OCI-LY3 (cell line): ENCODE data around the gene NTNG1.
A peak's percentile ranks its signal among the peaks of the same experiment; 100 is the strongest.

ENCODE experiments used
- H2AFZ ChIP-seq: fragments of 200-600, 300-600 bp; shearing (Covaris generic); 2 replicates; pipeline ENCODE4 v1.6.0; 2014; ENCODE audit warnings: antibody characterized with exemption, low read depth, low read length
- H3K27ac ChIP-seq: fragments of 200-600, 300-600 bp; sonication (generic); 2 replicates; pipeline ENCODE4 v1.5.1; 2014; ENCODE audit warnings: mild to moderate bottlenecking, low read length, moderate library complexity, mixed read lengths
- H3K27me3 ChIP-seq: fragments of 200-600, 300-600 bp; sonication (generic); 2 replicates; pipeline ENCODE4 v1.6.1; 2014; ENCODE audit warnings: low read depth, low read length, mixed read lengths
- H3K36me3 ChIP-seq: fragments of 200-600, 300-600 bp; sonication (generic); replicated peaks from 2 replicates; pipeline ENCODE3; 2014; ENCODE audit warnings: low read depth, low read length, mixed read lengths
- H3K4me1 ChIP-seq: fragments of 300-600, 200-600 bp; sonication (generic); 2 replicates; pipeline ENCODE4 v1.6.1; 2014; ENCODE audit warnings: low read length, mixed read lengths
- H3K4me2 ChIP-seq: fragments of 200-600, 300-600 bp; sonication (generic); 2 replicates; pipeline ENCODE4 v1.6.1; 2014; ENCODE audit warnings: low read length, mixed read lengths
- H3K4me3 ChIP-seq: fragments of 300-600, 200-600 bp; sonication (generic); 2 replicates; pipeline ENCODE4 v1.5.1; 2014; ENCODE audit warnings: antibody characterized with exemption, mild to moderate bottlenecking, low read length, moderate library complexity
- H3K79me2 ChIP-seq: fragments of 300-600, 200-600 bp; shearing (Covaris generic); 2 replicates; pipeline ENCODE4 v1.6.1; 2014; ENCODE audit warnings: mild to moderate bottlenecking, low read length, mixed read lengths
- H3K9ac ChIP-seq: fragments of 300-600, 200-600 bp; shearing (Covaris generic); 2 replicates; pipeline ENCODE4 v1.6.0; 2014; ENCODE audit warnings: mild to moderate bottlenecking, low read length, moderate library complexity
- H3K9me3 ChIP-seq: fragments of 200-600, 300-600 bp; shearing (Covaris generic); 2 replicates; pipeline ENCODE4 v1.6.1; 2014; ENCODE audit warnings: low read length, mixed read lengths; ENCODE audit not compliant: insufficient read depth
- H4K20me1 ChIP-seq: fragments of 200-600, 300-600 bp; sonication (generic); 2 replicates; pipeline ENCODE4 v1.6.1; 2016; ENCODE audit warnings: low read length, mixed read lengths; ENCODE audit not compliant: insufficient read depth
- CTCF ChIP-seq: fragments of 200-600, 300-600 bp; sonication (generic); IDR thresholded peaks from 2 replicates; pipeline ENCODE4 v1.5.1; 2014; ENCODE audit warnings: antibody characterized with exemption, low read length, low read depth
- EZH2phosphoT487 ChIP-seq: fragments of 200-600 bp; shearing (Covaris generic); IDR thresholded peaks from 2 replicates; pipeline ENCODE4 v1.6.1; 2018; ENCODE audit warnings: antibody characterized with exemption, mixed run types, low read depth

Gene NTNG1

GRCh38 chr1:107251083-107251482 is 110.2 kb downstream of the NTNG1 start:
- H3K4me1 ChIP-seq: peaks cover 65% of the 10 kb centered on the region
- H3K9me3 ChIP-seq: no peaks in the 10 kb centered on the region
- no peak for TF ChIP-seq CTCF
- no peak for TF ChIP-seq EZH2phosphoT487
- no peaks in the 10 kb centered on the region for H3K27me3 ChIP-seq
- no peak overlapping the region for H2AFZ ChIP-seq
- H3K79me2 ChIP-seq: peaks cover 19% of the 10 kb centered on the region
- peaks cover 46% of the 10 kb centered on the region for H4K20me1 ChIP-seq
- no peak overlapping the region; the same call in 1 of the 2 replicates for H3K9ac ChIP-seq
- H3K36me3 ChIP-seq: no peaks in the 10 kb centered on the region
- peak overlapping the region; percentile 81 for H3K27ac ChIP-seq
- no peak overlapping the region; the same call in 1 of the 2 replicates for H3K4me3 ChIP-seq
- H3K4me2 ChIP-seq: peak overlapping the region; percentile 76

GRCh38 chr1:107251839-107252238 is 111.0 kb downstream of the NTNG1 start:
- peak overlapping the region; percentile 36 for H3K4me3 ChIP-seq
- no peak for TF ChIP-seq EZH2phosphoT487
- TF ChIP-seq CTCF: no peak
- H3K9ac ChIP-seq: peak overlapping the region; percentile 43; the same call in 1 of the 2 replicates
- H4K20me1 ChIP-seq: peaks cover 46% of the 10 kb centered on the region
- H3K27ac ChIP-seq: peak overlapping the region; percentile 81
- H3K4me1 ChIP-seq: peaks cover 62% of the 10 kb centered on the region
- H3K9me3 ChIP-seq: no peaks in the 10 kb centered on the region
- H3K27me3 ChIP-seq: no peaks in the 10 kb centered on the region
- no peak overlapping the region for H2AFZ ChIP-seq
- H3K79me2 ChIP-seq: peaks cover 24% of the 10 kb centered on the region
- peak overlapping the region; percentile 76 for H3K4me2 ChIP-seq
- no peaks in the 10 kb centered on the region for H3K36me3 ChIP-seq

- peak overlapping the region; percentile 26 for H3K4me3 ChIP-seq
- H3K9ac ChIP-seq: no peak overlapping the region
- H3K27me3 ChIP-seq: no peaks in the 10 kb centered on the region
- no peak overlapping the region for H2AFZ ChIP-seq
- TF ChIP-seq CTCF (no peak), EZH2phosphoT487 (no peak)
- peaks cover 24% of the 10 kb centered on the region for H3K79me2 ChIP-seq
- H3K4me2 ChIP-seq: peak overlapping the region; percentile 76
- H3K27ac ChIP-seq: peak overlapping the region; percentile 81
- H3K9me3 ChIP-seq: no peaks in the 10 kb centered on the region
- H4K20me1 ChIP-seq: peaks cover 45% of the 10 kb centered on the region
- H3K36me3 ChIP-seq: no peaks in the 10 kb centered on the region
- peaks cover 57% of the 10 kb centered on the region for H3K4me1 ChIP-seq
Measured at GRCh38 chr1:107252271-107252670, 111.4 kb downstream of the NTNG1 start.

- Histone ChIP-seq H3K36me3 (no peaks in the 10 kb centered on the region), H3K27ac (no peak overlapping the region), H4K20me1 (peaks cover 36% of the 10 kb centered on the region), H3K27me3 (no peaks in the 10 kb centered on the region), H3K9ac (no peak overlapping the region), H3K79me2 (peaks cover 24% of the 10 kb centered on the region), H3K4me3 (no peak overlapping the region), H3K9me3 (no peaks in the 10 kb centered on the region), H3K4me2 (no peak overlapping the region), H3K4me1 (peaks cover 42% of the 10 kb centered on the region), H2AFZ (no peak overlapping the region)
- no peak for TF ChIP-seq EZH2phosphoT487
- no peak for TF ChIP-seq CTCF
Measured at GRCh38 chr1:107254306-107254705, 113.5 kb downstream of the NTNG1 start.
